ENCODE measurements around the gene C3.
"Not testable (repeated sequence)": the region's sequence is repeated elsewhere in the genome, so short reads cannot be mapped to it uniquely, and the experiment has no call there.

Gene C3

GRCh38 chr19:6656390-6656789 is 64.1 kb downstream of the C3 start:
- not testable (repeated sequence) for DNase-seq

- no peak for DNase-seq
Observed at GRCh38 chr19:6654347-6655310, 65.8 kb downstream of the C3 start.

- no peak for DNase-seq
Observed at GRCh38 chr19:6652805-6653094, 67.7 kb downstream of the C3 start.

- DNase-seq: no peak
Observed at GRCh38 chr19:6651965-6652804, 68.3 kb downstream of the C3 start.

- no peak for DNase-seq
Observed at GRCh38 chr19:6649185-6649584, 71.3 kb downstream of the C3 start.

- DNase-seq: no peak
Observed at GRCh38 chr19:6648141-6648715, 72.2 kb downstream of the C3 start.

- no peak for DNase-seq
Observed at GRCh38 chr19:6644796-6645195, 75.7 kb downstream of the C3 start.

- not testable (repeated sequence) for DNase-seq
Observed at GRCh38 chr19:6640333-6640732, 80.1 kb downstream of the C3 start.

GRCh38 chr19:6639439-6639838 is 81.0 kb downstream of the C3 start:
- no peak for DNase-seq

- not testable (repeated sequence) for DNase-seq
Observed at GRCh38 chr19:6633456-6633813, 87.0 kb downstream of the C3 start.

GRCh38 chr19:6632747-6633455 is 87.5 kb downstream of the C3 start:
- peak; percentile 81 for DNase-seq

- DNase-seq: peak; percentile 84
Observed at GRCh38 chr19:6632002-6632621, 88.3 kb downstream of the C3 start.
